ENCODE measurements around the gene TIMM17A.

TIMM17A gene

GRCh38 chr1:201918343-201918742, 37.0 kb upstream of the TIMM17A start:
- TF ChIP-seq TAF1 (IDR thresholded peaks at IDR 0.05; ENCODE audit: low read depth) (no peak), RAD21 (IDR thresholded peaks at IDR 0.05; ENCODE audit: low read depth) (no peak), CEBPB (IDR thresholded peaks at IDR 0.05) (no peak), CREB1 (IDR thresholded peaks at IDR 0.05; ENCODE audit: low read depth) (no peak), TCF12 (IDR thresholded peaks at IDR 0.05; ENCODE audit: low read depth) (no peak), YY1 (IDR thresholded peaks at IDR 0.05; ENCODE audit: low read depth) (no peak), USF1 (IDR thresholded peaks at IDR 0.05) (no peak), MAX (IDR thresholded peaks at IDR 0.05) (no peak), EGR1 (IDR thresholded peaks at IDR 0.05) (no peak)

DNA sequence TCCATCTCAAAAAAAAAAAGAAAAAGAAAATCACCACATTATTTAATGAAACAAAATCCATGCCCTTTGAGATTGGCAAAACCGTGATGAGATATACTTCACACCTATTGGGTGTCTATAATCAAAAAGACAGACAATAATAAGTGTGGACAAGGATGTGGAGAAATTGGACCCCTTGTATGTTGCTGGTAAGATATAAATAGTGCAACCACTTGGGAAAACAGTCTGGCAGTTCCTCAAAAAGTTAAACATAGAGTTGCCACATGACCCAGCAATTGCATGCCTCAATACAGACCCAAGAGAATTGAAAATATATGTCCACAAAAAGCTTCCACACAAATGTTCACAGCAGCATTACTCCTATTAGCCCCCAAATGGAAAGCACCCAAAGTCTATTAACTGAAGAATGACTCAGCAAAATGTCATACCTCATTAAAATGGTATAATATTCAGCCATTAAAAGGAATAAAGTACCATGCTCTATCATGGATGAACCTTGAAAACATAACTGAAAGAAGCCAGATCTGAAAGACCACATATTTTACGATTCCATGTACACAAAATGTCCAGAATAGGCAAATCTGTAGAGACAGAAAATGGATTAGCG, 33.2 kb upstream of the TIMM17A start:
- no peak for TF ChIP-seq MAX (IDR thresholded peaks at IDR 0.05)
- TF ChIP-seq REST (IDR thresholded peaks at IDR 0.05; ENCODE audit: low read depth), result no peak
- TF ChIP-seq CREB1 (IDR thresholded peaks at IDR 0.05; ENCODE audit: low read depth), result no peak
- no peak for TF ChIP-seq YY1 (IDR thresholded peaks at IDR 0.05; ENCODE audit: low read depth)
- no peak for TF ChIP-seq FOXM1 (IDR thresholded peaks at IDR 0.05; ENCODE audit: borderline replicate concordance, low read depth)
- TF ChIP-seq EGR1 (IDR thresholded peaks at IDR 0.05), result no peak
- no peak for TF ChIP-seq USF1 (IDR thresholded peaks at IDR 0.05)
- TF ChIP-seq NFIC (IDR thresholded peaks at IDR 0.05), result no peak
- no peak for TF ChIP-seq TCF12 (IDR thresholded peaks at IDR 0.05; ENCODE audit: low read depth)
- no peak for TF ChIP-seq CEBPB (IDR thresholded peaks at IDR 0.05)
- no peak for TF ChIP-seq ZBTB7A (IDR thresholded peaks at IDR 0.05; ENCODE audit: low read depth)
- TF ChIP-seq EP300 (IDR thresholded peaks at IDR 0.05; ENCODE audit: borderline replicate concordance), result no peak
- TF ChIP-seq RAD21 (IDR thresholded peaks at IDR 0.05; ENCODE audit: low read depth), result no peak

DNA sequence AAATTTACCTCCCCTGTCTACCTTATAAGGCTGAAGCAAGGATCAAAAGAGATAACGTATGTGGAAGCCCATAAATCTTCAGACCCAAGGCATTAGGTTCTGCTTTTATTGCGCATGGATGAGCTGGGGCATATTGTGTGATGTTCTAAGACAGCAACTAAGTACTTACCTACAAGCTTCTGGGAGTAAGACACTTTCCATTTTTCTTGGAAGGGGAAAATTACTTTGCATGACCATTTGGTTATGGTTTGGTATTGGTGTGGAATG, 30.1 kb upstream of the TIMM17A start:
- TF ChIP-seq FOXM1 (IDR thresholded peaks at IDR 0.05; ENCODE audit: borderline replicate concordance, low read depth) (no peak), CEBPB (IDR thresholded peaks at IDR 0.05) (no peak)

- TF ChIP-seq ZBTB7A (IDR thresholded peaks at IDR 0.05; ENCODE audit: low read depth) (no peak), YY1 (IDR thresholded peaks at IDR 0.05; ENCODE audit: low read depth) (no peak), REST (IDR thresholded peaks at IDR 0.05; ENCODE audit: low read depth) (no peak), EP300 (IDR thresholded peaks at IDR 0.05; ENCODE audit: borderline replicate concordance) (no peak), TAF1 (IDR thresholded peaks at IDR 0.05; ENCODE audit: low read depth) (no peak), RAD21 (IDR thresholded peaks at IDR 0.05; ENCODE audit: low read depth) (no peak), TEAD4 (IDR thresholded peaks at IDR 0.05) (no peak), NFIC (IDR thresholded peaks at IDR 0.05) (no peak), MAX (IDR thresholded peaks at IDR 0.05) (no peak), TCF12 (IDR thresholded peaks at IDR 0.05; ENCODE audit: low read depth) (no peak), FOXM1 (IDR thresholded peaks at IDR 0.05; ENCODE audit: borderline replicate concordance, low read depth) (no peak), CREB1 (IDR thresholded peaks at IDR 0.05; ENCODE audit: low read depth) (no peak), USF1 (IDR thresholded peaks at IDR 0.05) (no peak)
Measured at GRCh38 chr1:201925981-201926645, 29.2 kb upstream of the TIMM17A start.

DNA sequence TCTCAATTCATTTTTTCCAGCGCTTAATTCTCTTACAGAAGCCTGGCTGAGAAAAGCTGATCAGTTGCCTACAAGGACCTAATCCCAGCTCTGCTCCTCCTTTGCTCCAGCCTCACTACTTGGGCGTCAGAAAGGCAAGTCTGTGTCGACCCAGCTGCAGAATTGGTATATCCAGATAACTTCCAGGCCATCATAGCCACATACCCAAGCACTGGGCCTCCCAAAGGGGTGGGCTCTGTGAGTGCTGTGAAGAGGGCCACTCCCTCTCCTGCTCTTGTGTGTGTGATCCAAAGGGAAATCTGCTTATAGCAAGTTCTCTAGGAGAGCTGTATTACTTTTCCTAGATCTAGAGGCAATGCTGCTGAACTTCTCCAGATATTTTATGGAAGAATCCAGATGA, 27.0 kb upstream of the TIMM17A start:
- no peak for TF ChIP-seq ZBTB7A (IDR thresholded peaks at IDR 0.05; ENCODE audit: low read depth)
- no peak for TF ChIP-seq TEAD4 (IDR thresholded peaks at IDR 0.05)
- no peak for TF ChIP-seq TAF1 (IDR thresholded peaks at IDR 0.05; ENCODE audit: low read depth)
- TF ChIP-seq MAX (IDR thresholded peaks at IDR 0.05), result no peak
- TF ChIP-seq EGR1 (IDR thresholded peaks at IDR 0.05), result no peak
- no peak for TF ChIP-seq TCF12 (IDR thresholded peaks at IDR 0.05; ENCODE audit: low read depth)
- TF ChIP-seq REST (IDR thresholded peaks at IDR 0.05; ENCODE audit: low read depth), result no peak
- no peak for TF ChIP-seq RAD21 (IDR thresholded peaks at IDR 0.05; ENCODE audit: low read depth)
